ENCODE results near the gene PITX1.
A peak's percentile ranks its signal among the peaks of the same experiment; 100 is the strongest.

PITX1 gene

DNA sequence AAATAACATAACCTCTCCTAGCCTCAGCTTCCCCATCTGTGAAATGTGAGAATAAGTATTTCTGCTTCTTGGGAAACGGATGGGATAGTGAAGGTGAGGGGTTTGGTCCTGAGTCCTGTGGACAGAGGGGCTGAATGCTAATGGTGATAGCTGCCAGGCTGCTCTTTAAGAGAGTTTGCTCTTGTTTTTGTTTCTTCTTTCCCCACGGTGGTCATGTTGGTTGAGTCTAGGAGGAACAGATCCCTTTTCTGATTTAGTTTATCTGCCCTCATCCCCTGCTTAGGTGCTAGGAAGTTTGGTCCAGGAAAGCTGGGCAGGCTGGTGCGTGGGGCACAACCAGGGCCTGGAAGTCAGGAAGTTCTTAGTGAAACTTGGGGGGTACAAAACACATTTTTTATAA is 7.7 kb upstream of the PITX1 start:
- no peaks in the 10 kb centered on the region for H3K36me3 ChIP-seq (ENCODE audit: control insufficient read depth in 1 of 2, insufficient read depth in 2 of 2, low read depth in 1 of 2, low read length in 2 of 2)
- H3K4ac ChIP-seq (ENCODE audit: low read depth in 1 of 2, low read length in 2 of 2), result no peak overlapping the region
- H3K14ac ChIP-seq (ENCODE audit: low read length in 2 of 2), result no peak overlapping the region
- no peak overlapping the region for H2AK5ac ChIP-seq (ENCODE audit: low read length, severe bottlenecking)
- H2BK120ac ChIP-seq (ENCODE audit: low read depth, low read length), result no peak overlapping the region
- H3K4me2 ChIP-seq (ENCODE audit: low read length, poor library complexity, severe bottlenecking), result no peak overlapping the region
- no peak overlapping the region for H2BK15ac ChIP-seq (ENCODE audit: low read depth, poor library complexity, severe bottlenecking)
- H3K18ac ChIP-seq (ENCODE audit: low read depth in 1 of 2, low read length in 2 of 2), result no peak overlapping the region
- no peak overlapping the region for H4K8ac ChIP-seq (ENCODE audit: low read length)
- no peaks in the 10 kb centered on the region for H3K79me1 ChIP-seq (replicated peaks; ENCODE audit: low read length, poor library complexity, severe bottlenecking)
- H3K9ac ChIP-seq (ENCODE audit: low read length), result no peak overlapping the region
- peaks cover 15% of the 10 kb centered on the region for H3K4me1 ChIP-seq (ENCODE audit: control insufficient read depth, insufficient read depth, low read depth, low read length)
- H3K23ac ChIP-seq (ENCODE audit: low read length in 2 of 2), result no peak overlapping the region
- H3K9me3 ChIP-seq (ENCODE audit: control insufficient read depth, low read length), result no peaks in the 10 kb centered on the region
- no peak overlapping the region for H3K4me3 ChIP-seq (ENCODE audit: insufficient read depth in 1 of 2, low read depth in 1 of 2, low read length in 2 of 2)
- H3K27ac ChIP-seq (ENCODE audit: low read length, poor library complexity, severe bottlenecking), result no peak overlapping the region
- H3K27me3 ChIP-seq (ENCODE audit: control insufficient read depth in 1 of 2, insufficient read depth in 1 of 2, low read length in 2 of 2), result peaks cover 96 to 100% of the 10 kb centered on the region in 2 experiments
- DNase-seq, result no peak
- H4K91ac ChIP-seq (ENCODE audit: low read length), result no peak overlapping the region
- no peak overlapping the region for H2AFZ ChIP-seq (ENCODE audit: low read depth, low read length)
- no peak overlapping the region for H2BK5ac ChIP-seq (ENCODE audit: low read depth, low read length, poor library complexity, severe bottlenecking)
- no peak overlapping the region for H2BK12ac ChIP-seq (ENCODE audit: low read length in 2 of 2)
- WGBS, result 93% methylated on average over 1 of the region's 3 CpGs

DNA sequence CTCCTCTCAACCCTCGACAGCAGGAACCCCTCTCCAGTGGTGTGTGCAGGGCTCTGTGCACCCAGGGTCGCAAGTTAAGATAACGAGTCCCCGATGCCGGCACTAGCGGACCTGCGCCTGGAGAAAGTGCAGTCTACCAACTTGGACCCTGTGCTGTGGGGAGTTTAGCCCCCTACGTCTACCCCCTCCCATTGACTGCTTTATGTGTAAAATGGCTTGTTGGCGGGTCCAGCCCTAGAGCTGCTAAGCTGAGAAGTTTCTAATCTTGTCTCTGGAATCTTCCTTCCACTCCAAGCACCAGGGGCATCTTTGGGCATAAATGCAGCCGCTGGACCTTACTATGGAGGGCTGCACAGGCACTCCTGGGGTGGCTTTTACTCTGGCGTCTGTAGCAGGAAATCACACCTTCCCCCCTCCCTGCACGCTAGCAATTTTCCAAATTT is 7.1 kb upstream of the PITX1 start:
- H4K8ac ChIP-seq (ENCODE audit: low read length), result no peak overlapping the region
- no peak overlapping the region for H3K4me2 ChIP-seq (ENCODE audit: low read length, poor library complexity, severe bottlenecking)
- H2BK120ac ChIP-seq (ENCODE audit: low read depth, low read length), result no peak overlapping the region
- DNase-seq, result no peak
- no peak overlapping the region for H4K91ac ChIP-seq (ENCODE audit: low read length)
- H2AFZ ChIP-seq (ENCODE audit: low read depth, low read length), result no peak overlapping the region
- no peak overlapping the region for H3K18ac ChIP-seq (ENCODE audit: low read depth in 1 of 2, low read length in 2 of 2)
- peaks cover 15% of the 10 kb centered on the region for H3K4me1 ChIP-seq (ENCODE audit: control insufficient read depth, insufficient read depth, low read depth, low read length)
- no peak overlapping the region for H2BK15ac ChIP-seq (ENCODE audit: low read depth, poor library complexity, severe bottlenecking)
- no peak overlapping the region for H3K27ac ChIP-seq (ENCODE audit: low read length, poor library complexity, severe bottlenecking)
- H2BK12ac ChIP-seq (ENCODE audit: low read length in 2 of 2), result no peak overlapping the region
- no peak overlapping the region for H3K4me3 ChIP-seq (ENCODE audit: insufficient read depth in 1 of 2, low read depth in 1 of 2, low read length in 2 of 2)
- no peaks in the 10 kb centered on the region for H3K36me3 ChIP-seq (ENCODE audit: control insufficient read depth in 1 of 2, insufficient read depth in 2 of 2, low read depth in 1 of 2, low read length in 2 of 2)
- no peak overlapping the region for H2AK5ac ChIP-seq (ENCODE audit: low read length, severe bottlenecking)
- H3K9me3 ChIP-seq (ENCODE audit: control insufficient read depth, low read length), result no peaks in the 10 kb centered on the region
- H2BK5ac ChIP-seq (ENCODE audit: low read depth, low read length, poor library complexity, severe bottlenecking), result no peak overlapping the region
- H3K4ac ChIP-seq (ENCODE audit: low read depth in 1 of 2, low read length in 2 of 2), result no peak overlapping the region
- no peaks in the 10 kb centered on the region for H3K79me1 ChIP-seq (replicated peaks; ENCODE audit: low read length, poor library complexity, severe bottlenecking)
- H3K14ac ChIP-seq (ENCODE audit: low read length in 2 of 2), result no peak overlapping the region
- peaks cover 96 to 100% of the 10 kb centered on the region in 2 experiments for H3K27me3 ChIP-seq (ENCODE audit: control insufficient read depth in 1 of 2, insufficient read depth in 1 of 2, low read length in 2 of 2)
- WGBS, result 30% methylated on average over 12 of the region's 12 CpGs
- peak overlapping the region in 1 of 2 experiments; percentile 46 for H3K23ac ChIP-seq (ENCODE audit: low read length in 2 of 2)
- no peak overlapping the region for H3K9ac ChIP-seq (ENCODE audit: low read length)

DNA sequence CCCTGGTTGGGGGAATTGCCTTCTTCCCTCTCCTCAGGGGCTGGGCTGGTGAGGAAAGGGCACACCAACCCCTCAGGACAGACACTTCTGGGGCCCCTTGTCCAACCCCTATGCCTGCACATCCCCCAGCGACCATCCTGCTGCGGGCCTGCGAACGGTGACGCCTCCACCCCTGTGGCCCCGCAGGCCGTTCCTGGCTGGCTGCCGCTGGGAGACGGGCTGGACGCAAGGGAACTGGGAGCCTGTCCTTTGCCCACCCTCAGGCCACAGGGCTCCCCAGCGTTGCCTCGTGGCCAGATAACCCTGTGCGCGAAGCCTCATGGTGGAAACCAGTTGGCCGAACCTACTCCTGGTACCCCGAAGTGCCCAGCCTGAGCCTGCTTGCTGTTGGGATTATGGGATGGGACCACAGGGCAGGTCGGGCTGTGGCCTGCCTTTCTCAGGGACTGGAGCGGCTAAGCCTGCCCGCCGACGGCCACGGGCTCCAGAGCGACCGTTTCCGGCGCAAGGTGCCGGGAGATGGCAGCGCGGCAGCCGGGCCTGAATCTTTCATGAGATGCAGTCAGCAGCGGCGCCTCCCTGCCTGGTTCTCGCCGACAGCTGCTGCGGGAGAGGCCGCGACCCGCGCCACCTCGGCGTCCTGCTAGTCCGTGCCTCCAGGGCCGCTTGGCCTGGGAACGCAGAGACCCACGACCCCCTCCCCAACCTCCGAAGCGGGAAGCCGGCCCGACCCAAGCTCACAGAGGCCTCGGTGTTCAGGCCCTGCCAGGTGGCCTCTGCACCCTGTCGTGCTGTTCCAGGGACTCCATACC is 6.5 kb upstream of the PITX1 start:
- Histone ChIP-seq H3K9me3 (ENCODE audit: control insufficient read depth, low read length) (no peaks in the 10 kb centered on the region), H3K23ac (ENCODE audit: low read length in 2 of 2) (peak overlapping the region in 1 of 2 experiments; percentile 46), H2BK120ac (ENCODE audit: low read depth, low read length) (no peak overlapping the region), H3K4me2 (ENCODE audit: low read length, poor library complexity, severe bottlenecking) (peak overlapping the region; percentile 8), H2AK5ac (ENCODE audit: low read length, severe bottlenecking) (no peak overlapping the region), H3K4me1 (ENCODE audit: control insufficient read depth, insufficient read depth, low read depth, low read length) (peaks cover 15% of the 10 kb centered on the region), H3K4me3 (ENCODE audit: insufficient read depth in 1 of 2, low read depth in 1 of 2, low read length in 2 of 2) (no peak overlapping the region), H2BK5ac (ENCODE audit: low read depth, low read length, poor library complexity, severe bottlenecking) (no peak overlapping the region), H4K8ac (ENCODE audit: low read length) (peak overlapping the region; percentile 42), H3K27ac (ENCODE audit: low read length, poor library complexity, severe bottlenecking) (no peak overlapping the region), H3K4ac (ENCODE audit: low read depth in 1 of 2, low read length in 2 of 2) (no peak overlapping the region), H3K14ac (ENCODE audit: low read length in 2 of 2) (peak overlapping the region in 1 of 2 experiments; percentile 18), H2AFZ (ENCODE audit: low read depth, low read length) (no peak overlapping the region), H4K91ac (ENCODE audit: low read length) (peak overlapping the region; percentile 54), H3K9ac (ENCODE audit: low read length) (no peak overlapping the region), H2BK15ac (ENCODE audit: low read depth, poor library complexity, severe bottlenecking) (peak overlapping the region; percentile 63), H3K36me3 (ENCODE audit: control insufficient read depth in 1 of 2, insufficient read depth in 2 of 2, low read depth in 1 of 2, low read length in 2 of 2) (no peaks in the 10 kb centered on the region), H3K79me1 (replicated peaks; ENCODE audit: low read length, poor library complexity, severe bottlenecking) (no peaks in the 10 kb centered on the region), H2BK12ac (ENCODE audit: low read length in 2 of 2) (no peak overlapping the region), H3K27me3 (ENCODE audit: control insufficient read depth in 1 of 2, insufficient read depth in 1 of 2, low read length in 2 of 2) (peaks cover 96 to 99% of the 10 kb centered on the region in 2 experiments), H3K18ac (ENCODE audit: low read depth in 1 of 2, low read length in 2 of 2) (no peak overlapping the region)
- WGBS, result 8% methylated on average over 49 of the region's 51 CpGs
- DNase-seq, result no peak

DNA sequence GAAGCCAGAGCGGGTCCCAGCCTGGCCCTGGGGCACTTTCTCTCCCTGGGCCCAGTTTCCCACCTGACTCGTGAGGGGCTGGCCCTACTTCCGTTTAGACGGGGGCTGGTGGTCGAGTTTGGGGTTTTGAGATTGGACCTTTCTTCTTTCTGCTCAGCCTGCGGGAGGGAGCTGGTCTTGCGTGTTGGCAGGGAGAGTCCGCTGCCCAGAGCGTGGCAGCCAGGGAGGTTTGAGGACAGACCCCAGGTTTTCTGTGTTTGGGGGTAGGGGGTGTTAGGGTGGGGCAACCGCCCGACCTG is 6.0 kb upstream of the PITX1 start:
- no peaks in the 10 kb centered on the region for H3K36me3 ChIP-seq (ENCODE audit: control insufficient read depth in 1 of 2, insufficient read depth in 2 of 2, low read depth in 1 of 2, low read length in 2 of 2)
- H3K14ac ChIP-seq (ENCODE audit: low read length in 2 of 2), result no peak overlapping the region
- no peak overlapping the region for H4K91ac ChIP-seq (ENCODE audit: low read length)

More for the DNA sequence above, 6.0 kb upstream of the PITX1 start:
- Histone ChIP-seq H3K23ac (ENCODE audit: low read length in 2 of 2) (peak overlapping the region in 1 of 2 experiments; percentile 34), H3K4me3 (ENCODE audit: insufficient read depth in 1 of 2, low read depth in 1 of 2, low read length in 2 of 2) (no peak overlapping the region), H2BK5ac (ENCODE audit: low read depth, low read length, poor library complexity, severe bottlenecking) (no peak overlapping the region), H2AK5ac (ENCODE audit: low read length, severe bottlenecking) (no peak overlapping the region), H3K4me1 (ENCODE audit: control insufficient read depth, insufficient read depth, low read depth, low read length) (peaks cover 15% of the 10 kb centered on the region), H3K18ac (ENCODE audit: low read depth in 1 of 2, low read length in 2 of 2) (no peak overlapping the region), H3K9me3 (ENCODE audit: control insufficient read depth, low read length) (no peaks in the 10 kb centered on the region), H3K9ac (ENCODE audit: low read length) (no peak overlapping the region), H2BK120ac (ENCODE audit: low read depth, low read length) (no peak overlapping the region), H3K4me2 (ENCODE audit: low read length, poor library complexity, severe bottlenecking) (no peak overlapping the region), H3K4ac (ENCODE audit: low read depth in 1 of 2, low read length in 2 of 2) (no peak overlapping the region), H3K27ac (ENCODE audit: low read length, poor library complexity, severe bottlenecking) (no peak overlapping the region), H2BK12ac (ENCODE audit: low read length in 2 of 2) (peak overlapping the region in 1 of 2 experiments; percentile 49), H2AFZ (ENCODE audit: low read depth, low read length) (no peak overlapping the region), H3K27me3 (ENCODE audit: control insufficient read depth in 1 of 2, insufficient read depth in 1 of 2, low read length in 2 of 2) (peaks cover 96 to 99% of the 10 kb centered on the region in 2 experiments), H4K8ac (ENCODE audit: low read length) (no peak overlapping the region), H2BK15ac (ENCODE audit: low read depth, poor library complexity, severe bottlenecking) (no peak overlapping the region), H3K79me1 (replicated peaks; ENCODE audit: low read length, poor library complexity, severe bottlenecking) (no peaks in the 10 kb centered on the region)
- WGBS, result 22% methylated on average over 9 of the region's 11 CpGs
- no peak for DNase-seq
